ENCODE measurements around the gene SFSWAP.

DNA sequence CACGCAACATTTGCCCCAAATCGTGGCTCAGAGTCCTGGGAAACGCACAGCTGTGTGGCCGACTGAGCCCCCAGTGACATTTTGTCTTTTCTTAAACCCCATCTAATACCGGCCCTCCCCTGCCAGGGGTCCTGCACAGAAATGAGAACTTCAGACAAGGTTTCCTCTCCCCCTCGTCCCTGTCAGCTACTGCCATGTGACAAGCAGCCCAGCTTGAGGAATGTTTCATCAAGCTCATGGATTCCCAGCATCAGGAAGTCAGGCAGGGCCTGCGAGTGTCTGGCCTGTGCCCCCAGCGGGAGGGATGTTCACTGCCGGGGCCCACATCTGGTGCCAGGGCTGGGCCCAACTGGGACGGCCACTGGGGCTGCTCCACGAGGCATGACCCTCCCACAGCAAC is 133.2 kb downstream of the SFSWAP start:
- TF ChIP-seq, protein P1, sequence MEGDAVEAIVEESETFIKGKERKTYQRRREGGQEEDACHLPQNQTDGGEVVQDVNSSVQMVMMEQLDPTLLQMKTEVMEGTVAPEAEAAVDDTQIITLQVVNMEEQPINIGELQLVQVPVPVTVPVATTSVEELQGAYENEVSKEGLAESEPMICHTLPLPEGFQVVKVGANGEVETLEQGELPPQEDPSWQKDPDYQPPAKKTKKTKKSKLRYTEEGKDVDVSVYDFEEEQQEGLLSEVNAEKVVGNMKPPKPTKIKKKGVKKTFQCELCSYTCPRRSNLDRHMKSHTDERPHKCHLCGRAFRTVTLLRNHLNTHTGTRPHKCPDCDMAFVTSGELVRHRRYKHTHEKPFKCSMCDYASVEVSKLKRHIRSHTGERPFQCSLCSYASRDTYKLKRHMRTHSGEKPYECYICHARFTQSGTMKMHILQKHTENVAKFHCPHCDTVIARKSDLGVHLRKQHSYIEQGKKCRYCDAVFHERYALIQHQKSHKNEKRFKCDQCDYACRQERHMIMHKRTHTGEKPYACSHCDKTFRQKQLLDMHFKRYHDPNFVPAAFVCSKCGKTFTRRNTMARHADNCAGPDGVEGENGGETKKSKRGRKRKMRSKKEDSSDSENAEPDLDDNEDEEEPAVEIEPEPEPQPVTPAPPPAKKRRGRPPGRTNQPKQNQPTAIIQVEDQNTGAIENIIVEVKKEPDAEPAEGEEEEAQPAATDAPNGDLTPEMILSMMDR (IDR thresholded peaks at IDR 0.05): no peak
- no peak for TF ChIP-seq SMAD3 (CRISPR knock-in tag; IDR thresholded peaks at IDR 0.05; ENCODE audit: borderline replicate concordance)
- TF ChIP-seq, protein P2, sequence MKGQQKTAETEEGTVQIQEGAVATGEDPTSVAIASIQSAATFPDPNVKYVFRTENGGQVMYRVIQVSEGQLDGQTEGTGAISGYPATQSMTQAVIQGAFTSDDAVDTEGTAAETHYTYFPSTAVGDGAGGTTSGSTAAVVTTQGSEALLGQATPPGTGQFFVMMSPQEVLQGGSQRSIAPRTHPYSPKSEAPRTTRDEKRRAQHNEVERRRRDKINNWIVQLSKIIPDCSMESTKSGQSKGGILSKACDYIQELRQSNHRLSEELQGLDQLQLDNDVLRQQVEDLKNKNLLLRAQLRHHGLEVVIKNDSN (CRISPR knock-in tag; IDR thresholded peaks at IDR 0.05): no peak
- TF ChIP-seq NFYB (CRISPR knock-in tag; conservative IDR thresholded peaks at IDR 0.05; ENCODE audit: low read depth): no peak
- no peak for TF ChIP-seq FOXK1 (CRISPR knock-in tag; IDR thresholded peaks at IDR 0.05)
- no peak for TF ChIP-seq ZNF232 (CRISPR knock-in tag; IDR thresholded peaks at IDR 0.05)
- no peak for TF ChIP-seq SMAD4 (CRISPR knock-in tag; IDR thresholded peaks at IDR 0.05)
- no peak for TF ChIP-seq ESRRA (CRISPR knock-in tag; IDR thresholded peaks at IDR 0.05; ENCODE audit: borderline replicate concordance)
- TF ChIP-seq SOX15 (CRISPR knock-in tag; IDR thresholded peaks at IDR 0.05): no peak
- TF ChIP-seq, protein P3, sequence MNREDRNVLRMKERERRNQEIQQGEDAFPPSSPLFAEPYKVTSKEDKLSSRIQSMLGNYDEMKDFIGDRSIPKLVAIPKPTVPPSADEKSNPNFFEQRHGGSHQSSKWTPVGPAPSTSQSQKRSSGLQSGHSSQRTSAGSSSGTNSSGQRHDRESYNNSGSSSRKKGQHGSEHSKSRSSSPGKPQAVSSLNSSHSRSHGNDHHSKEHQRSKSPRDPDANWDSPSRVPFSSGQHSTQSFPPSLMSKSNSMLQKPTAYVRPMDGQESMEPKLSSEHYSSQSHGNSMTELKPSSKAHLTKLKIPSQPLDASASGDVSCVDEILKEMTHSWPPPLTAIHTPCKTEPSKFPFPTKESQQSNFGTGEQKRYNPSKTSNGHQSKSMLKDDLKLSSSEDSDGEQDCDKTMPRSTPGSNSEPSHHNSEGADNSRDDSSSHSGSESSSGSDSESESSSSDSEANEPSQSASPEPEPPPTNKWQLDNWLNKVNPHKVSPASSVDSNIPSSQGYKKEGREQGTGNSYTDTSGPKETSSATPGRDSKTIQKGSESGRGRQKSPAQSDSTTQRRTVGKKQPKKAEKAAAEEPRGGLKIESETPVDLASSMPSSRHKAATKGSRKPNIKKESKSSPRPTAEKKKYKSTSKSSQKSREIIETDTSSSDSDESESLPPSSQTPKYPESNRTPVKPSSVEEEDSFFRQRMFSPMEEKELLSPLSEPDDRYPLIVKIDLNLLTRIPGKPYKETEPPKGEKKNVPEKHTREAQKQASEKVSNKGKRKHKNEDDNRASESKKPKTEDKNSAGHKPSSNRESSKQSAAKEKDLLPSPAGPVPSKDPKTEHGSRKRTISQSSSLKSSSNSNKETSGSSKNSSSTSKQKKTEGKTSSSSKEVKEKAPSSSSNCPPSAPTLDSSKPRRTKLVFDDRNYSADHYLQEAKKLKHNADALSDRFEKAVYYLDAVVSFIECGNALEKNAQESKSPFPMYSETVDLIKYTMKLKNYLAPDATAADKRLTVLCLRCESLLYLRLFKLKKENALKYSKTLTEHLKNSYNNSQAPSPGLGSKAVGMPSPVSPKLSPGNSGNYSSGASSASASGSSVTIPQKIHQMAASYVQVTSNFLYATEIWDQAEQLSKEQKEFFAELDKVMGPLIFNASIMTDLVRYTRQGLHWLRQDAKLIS (CRISPR knock-in tag; IDR thresholded peaks at IDR 0.05; ENCODE audit: borderline replicate concordance): no peak
- TF ChIP-seq GABPB1 (CRISPR knock-in tag; IDR thresholded peaks at IDR 0.05): no peak
- no peak for TF ChIP-seq RELA (CRISPR knock-in tag; IDR thresholded peaks at IDR 0.05; ENCODE audit: borderline replicate concordance)
